GM12892 (cell line): ENCODE measurements around the gene HELLS.

ENCODE experiments used
- POLR2A ChIP-seq: IDR thresholded peaks from 2 replicates; pipeline ENCODE4 v1.6.1; 2011; ENCODE audit warnings: low read depth, low read length, control low read depth
- TAF1 ChIP-seq: IDR thresholded peaks from 2 replicates; pipeline ENCODE4 v1.6.1; 2011; ENCODE audit warnings: low read depth, mild to moderate bottlenecking, control low read depth, low read length, borderline replicate concordance

DNA sequence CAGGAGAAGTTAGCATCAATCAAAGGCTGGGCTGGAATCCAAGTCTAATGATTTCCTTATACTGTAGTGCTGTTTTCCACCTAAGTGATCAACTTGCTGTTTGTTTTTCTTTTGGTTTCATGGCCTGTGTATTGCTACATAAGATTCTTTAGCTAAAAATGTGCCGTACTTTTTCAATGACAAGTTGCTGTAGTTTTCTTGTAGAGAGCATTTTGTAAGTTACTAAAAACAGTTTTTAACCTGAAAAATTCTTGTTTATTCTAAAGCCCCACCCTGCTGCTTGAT is 1.3 kb downstream of the HELLS start:
- TF ChIP-seq TAF1 = no peak
- no peak for TF ChIP-seq POLR2A
